ENCODE data around the gene TARBP1. TPM values are rescaled to one million over a fixed set of nuclear protein-coding genes. Genes with fewer than 3 reads are reported as not detected.

TARBP1 gene
- total RNA-seq, 4 donors from 2014 or later: 24.9 to 48.9 (median 34.4) TPM

DNA sequence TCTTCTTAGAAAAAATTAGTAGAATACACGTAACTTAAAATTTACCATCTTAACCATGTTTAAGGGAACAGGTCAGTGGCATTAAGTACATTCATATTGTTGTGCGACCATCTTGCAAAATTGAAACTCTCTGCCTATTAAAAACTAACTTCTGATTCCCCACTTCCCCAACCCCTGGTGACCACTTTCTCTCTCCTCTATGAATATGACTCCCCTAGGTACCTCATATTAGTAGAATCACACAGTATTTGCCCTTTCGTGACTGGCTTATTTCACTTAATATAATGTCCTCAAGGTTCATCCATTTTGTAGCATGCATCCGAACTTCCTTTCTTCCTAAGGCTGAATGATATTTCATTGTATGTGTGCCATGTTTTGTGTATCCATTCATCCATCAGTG lies 15.1 kb upstream of the TARBP1 start:
- Histone ChIP-seq H3K4me1 (peaks cover 0 to 15% (median 7%) of the 10 kb centered on the region in 4 donors), H3K4me3 (no peak overlapping the region), H3K9me3 (no peaks in the 10 kb centered on the region), H3K36me3 (no peaks in the 10 kb centered on the region), H3K27ac (no peak overlapping the region), H3K27me3 (no peaks in the 10 kb centered on the region)
- DNase-seq (ENCODE audit: low spot score in 2 of 2): no peak
- no peak for TF ChIP-seq EP300 (IDR thresholded peaks at IDR 0.05)
- no peak for TF ChIP-seq POLR2A (IDR thresholded peaks at IDR 0.05)
- TF ChIP-seq, protein P1, sequence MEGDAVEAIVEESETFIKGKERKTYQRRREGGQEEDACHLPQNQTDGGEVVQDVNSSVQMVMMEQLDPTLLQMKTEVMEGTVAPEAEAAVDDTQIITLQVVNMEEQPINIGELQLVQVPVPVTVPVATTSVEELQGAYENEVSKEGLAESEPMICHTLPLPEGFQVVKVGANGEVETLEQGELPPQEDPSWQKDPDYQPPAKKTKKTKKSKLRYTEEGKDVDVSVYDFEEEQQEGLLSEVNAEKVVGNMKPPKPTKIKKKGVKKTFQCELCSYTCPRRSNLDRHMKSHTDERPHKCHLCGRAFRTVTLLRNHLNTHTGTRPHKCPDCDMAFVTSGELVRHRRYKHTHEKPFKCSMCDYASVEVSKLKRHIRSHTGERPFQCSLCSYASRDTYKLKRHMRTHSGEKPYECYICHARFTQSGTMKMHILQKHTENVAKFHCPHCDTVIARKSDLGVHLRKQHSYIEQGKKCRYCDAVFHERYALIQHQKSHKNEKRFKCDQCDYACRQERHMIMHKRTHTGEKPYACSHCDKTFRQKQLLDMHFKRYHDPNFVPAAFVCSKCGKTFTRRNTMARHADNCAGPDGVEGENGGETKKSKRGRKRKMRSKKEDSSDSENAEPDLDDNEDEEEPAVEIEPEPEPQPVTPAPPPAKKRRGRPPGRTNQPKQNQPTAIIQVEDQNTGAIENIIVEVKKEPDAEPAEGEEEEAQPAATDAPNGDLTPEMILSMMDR (IDR thresholded peaks at IDR 0.05): no peak
- WGBS, 2 donors: 91 to 94% methylated on average over 4 of the region's 4 CpGs

DNA sequence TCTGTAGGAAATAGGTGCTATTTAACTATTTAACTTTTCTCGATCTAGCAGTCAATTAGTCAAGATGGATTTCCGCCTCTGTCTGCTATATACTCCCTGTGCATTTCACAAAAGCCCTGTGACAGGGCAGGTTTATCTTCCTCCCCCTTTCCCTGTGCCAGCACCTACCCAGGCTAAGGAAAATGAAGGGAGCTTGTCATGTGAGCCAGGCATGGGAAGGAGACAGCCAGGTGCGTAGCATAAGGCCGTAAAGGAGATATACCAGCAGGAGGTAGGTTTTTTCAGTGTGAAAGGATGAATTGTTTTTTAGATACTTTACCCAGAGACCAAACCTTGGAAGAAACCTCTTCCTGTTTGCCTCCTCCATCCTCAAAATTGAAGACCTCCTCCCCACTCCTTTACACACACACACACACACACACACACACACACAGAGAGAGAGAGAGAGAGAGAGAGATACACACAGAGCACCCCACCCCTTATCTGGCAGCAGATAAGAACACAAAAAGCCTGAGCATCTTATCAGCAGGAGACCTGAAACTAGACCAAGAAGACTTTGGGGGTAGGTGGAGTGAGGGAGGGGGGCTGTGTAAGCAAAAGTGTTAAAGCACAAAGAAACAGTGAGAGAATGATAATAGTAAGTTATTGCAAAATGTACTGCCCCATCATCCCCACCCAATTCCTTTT lies 12.0 kb upstream of the TARBP1 start:
- H3K36me3 ChIP-seq: no peaks in the 10 kb centered on the region
- no peak overlapping the region for H3K4me3 ChIP-seq
- H3K4me1 ChIP-seq: peaks cover 0 to 24% (median 2%) of the 10 kb centered on the region in 4 donors
- TF ChIP-seq POLR2A (IDR thresholded peaks at IDR 0.05) (no peak), EP300 (IDR thresholded peaks at IDR 0.05) (no peak)
- TF ChIP-seq, protein P1 (IDR thresholded peaks at IDR 0.05): no peak
- H3K27me3 ChIP-seq: no peaks in the 10 kb centered on the region
- WGBS, 2 donors: 86 to 95% methylated on average over 4 of the region's 4 CpGs
- no peak for DNase-seq (ENCODE audit: low spot score in 2 of 2)
- no peaks in the 10 kb centered on the region for H3K9me3 ChIP-seq
- H3K27ac ChIP-seq: no peak overlapping the region

DNA sequence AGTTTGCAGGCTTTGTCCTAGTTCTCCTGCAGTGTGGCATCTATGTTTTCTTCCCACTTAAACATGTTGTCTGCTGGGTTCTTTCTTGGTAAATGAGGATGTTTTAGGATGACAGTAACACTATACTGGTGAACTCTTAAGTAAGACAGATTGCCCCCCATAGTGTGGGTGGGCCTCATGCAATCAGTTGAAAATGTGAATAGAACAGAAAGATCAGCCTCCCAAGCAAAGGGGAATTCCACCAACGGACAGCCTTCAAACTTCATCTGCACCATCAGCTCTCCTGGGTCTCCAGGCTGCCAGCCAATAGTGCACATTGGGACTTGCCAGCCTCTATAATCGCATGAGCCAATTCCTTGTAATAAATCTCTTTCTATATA lies 10.7 kb upstream of the TARBP1 start:
- H3K4me1 ChIP-seq: peaks cover 0 to 17% (median 0%) of the 10 kb centered on the region in 4 donors
- no peak overlapping the region for H3K27ac ChIP-seq
- no peaks in the 10 kb centered on the region for H3K9me3 ChIP-seq
- no peak for DNase-seq (ENCODE audit: low spot score in 2 of 2)
- no peaks in the 10 kb centered on the region for H3K27me3 ChIP-seq
- no peaks in the 10 kb centered on the region for H3K36me3 ChIP-seq
- 67 to 75% methylated on average over 2 of the region's 2 CpGs for WGBS, 2 donors
- H3K4me3 ChIP-seq: no peak overlapping the region
- TF ChIP-seq, protein P1 (IDR thresholded peaks at IDR 0.05): no peak
- TF ChIP-seq EP300 (IDR thresholded peaks at IDR 0.05) (no peak), POLR2A (IDR thresholded peaks at IDR 0.05) (no peak)

DNA sequence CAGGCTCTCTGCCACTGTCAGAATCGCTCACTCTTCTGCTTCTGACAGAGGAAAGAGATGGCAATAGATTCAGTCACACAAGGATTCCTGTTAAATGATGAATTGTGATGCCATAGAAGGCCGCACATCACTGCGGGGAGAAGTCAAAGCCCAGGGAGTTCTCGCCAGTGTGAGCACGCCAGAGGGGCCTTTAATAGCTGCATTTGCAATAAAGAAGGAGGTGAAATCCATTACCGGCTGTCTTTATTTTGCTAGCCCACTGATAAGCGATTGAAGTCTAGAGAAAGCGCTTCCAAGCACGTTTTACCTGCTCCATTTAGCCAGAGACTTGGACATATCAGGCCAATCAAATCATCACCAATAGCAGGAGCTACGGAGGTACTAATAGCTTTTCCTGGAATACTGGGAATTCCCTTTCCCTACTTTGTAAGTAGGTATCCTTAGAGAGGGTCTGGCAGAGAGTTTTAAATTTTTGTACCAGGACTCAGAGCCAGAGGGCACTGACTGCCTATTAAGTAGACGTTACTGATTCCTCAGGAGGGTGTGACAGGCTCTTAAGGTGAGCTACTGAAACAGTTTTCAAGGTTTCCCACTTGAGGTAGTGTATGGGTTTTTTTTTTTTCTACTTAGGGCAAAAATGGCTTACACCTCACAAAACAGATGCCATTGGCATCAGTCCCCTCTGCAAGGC lies 10.2 kb upstream of the TARBP1 start:
- peaks cover 0 to 17% (median 0%) of the 10 kb centered on the region in 4 donors for H3K4me1 ChIP-seq
- H3K36me3 ChIP-seq: no peaks in the 10 kb centered on the region
- no peak overlapping the region for H3K27ac ChIP-seq
- no peaks in the 10 kb centered on the region for H3K9me3 ChIP-seq
- DNase-seq (ENCODE audit: low spot score in 2 of 2): no peak
- TF ChIP-seq EP300 (IDR thresholded peaks at IDR 0.05) (no peak), POLR2A (IDR thresholded peaks at IDR 0.05) (no peak)
- TF ChIP-seq, protein P1 (IDR thresholded peaks at IDR 0.05): no peak
- H3K27me3 ChIP-seq: no peaks in the 10 kb centered on the region
- WGBS, 2 donors: 89% methylated on average over 11 of the region's 11 CpGs
- no peak overlapping the region for H3K4me3 ChIP-seq

All from tibial nerve (tissue), 4 donors.